BLaER1 (cell line): ENCODE results near the gene NDUFC2.

Source experiments
- H3K27ac ChIP-seq: shearing (Covaris generic); formaldehyde crosslinking; 2 replicates; pipeline ENCODE4 v1.8.1; 2022
- H3K27me3 ChIP-seq: shearing (Covaris generic); formaldehyde crosslinking; 2 replicates; pipeline ENCODE4 v1.8.1; 2022
- H3K36me3 ChIP-seq: shearing (Covaris generic); formaldehyde crosslinking; 2 replicates; pipeline ENCODE4 v1.8.1; 2022
- H3K4me1 ChIP-seq: shearing (Covaris generic); formaldehyde crosslinking; 2 replicates; pipeline ENCODE4 v1.8.1; 2022
- H3K4me2 ChIP-seq: shearing (Covaris generic); formaldehyde crosslinking; 2 replicates; pipeline ENCODE4 v1.8.1; 2022
- H3K4me3 ChIP-seq: shearing (Covaris generic); formaldehyde crosslinking; 2 replicates; pipeline ENCODE4 v1.8.1; 2022
- H3K9ac ChIP-seq: shearing (Covaris generic); formaldehyde crosslinking; 2 replicates; pipeline ENCODE4 v1.8.1; 2022
- H3K9me3 ChIP-seq: shearing (Covaris generic); formaldehyde crosslinking; 2 replicates; pipeline ENCODE4 v1.8.1; 2022
- H4K20me1 ChIP-seq: shearing (Covaris generic); formaldehyde crosslinking; 2 replicates; pipeline ENCODE4 v1.8.1; 2022
- Cebpa-rat ChIP-seq: shearing (Covaris generic); IDR thresholded peaks from 2 replicates; pipeline ENCODE4 v1.8.1; 2022

Gene NDUFC2

GRCh38 chr11:78079232-78080083 lies at the start of gene NDUFC2:
TSS of gene NDUFC2 (minus strand) at chr11:78079862. CDS start at chr11:78079744, 118 bp downstream.
- Histone ChIP-seq H4K20me1 (peaks cover 48% of the 10 kb centered on the region), H3K4me2 (peak within 1 kb of the TSS; percentile 95), H3K27ac (peak within 1 kb of the TSS; percentile 93), H3K9ac (peak within 1 kb of the TSS; percentile 95), H3K27me3 (no peaks in the 10 kb centered on the region), H3K36me3 (peaks cover 29% of the 10 kb centered on the region), H3K9me3 (no peaks in the 10 kb centered on the region), H3K4me3 (peak within 1 kb of the TSS; percentile 86), H3K4me1 (peaks cover 59% of the 10 kb centered on the region)
- no peak for TF ChIP-seq Cebpa-rat

- TF ChIP-seq Cebpa-rat, result no peak
- no peak overlapping the region for H3K4me2 ChIP-seq
- no peaks in the 10 kb centered on the region for H4K20me1 ChIP-seq
- no peak overlapping the region for H3K27ac ChIP-seq
- no peak overlapping the region for H3K4me3 ChIP-seq
- no peaks in the 10 kb centered on the region for H3K9me3 ChIP-seq
- no peak overlapping the region for H3K9ac ChIP-seq
- no peaks in the 10 kb centered on the region for H3K4me1 ChIP-seq
- H3K27me3 ChIP-seq, result no peaks in the 10 kb centered on the region
- H3K36me3 ChIP-seq, result peaks cover 22% of the 10 kb centered on the region
Measured at GRCh38 chr11:78127403-78127802, 47.7 kb upstream of the NDUFC2 start.

DNA sequence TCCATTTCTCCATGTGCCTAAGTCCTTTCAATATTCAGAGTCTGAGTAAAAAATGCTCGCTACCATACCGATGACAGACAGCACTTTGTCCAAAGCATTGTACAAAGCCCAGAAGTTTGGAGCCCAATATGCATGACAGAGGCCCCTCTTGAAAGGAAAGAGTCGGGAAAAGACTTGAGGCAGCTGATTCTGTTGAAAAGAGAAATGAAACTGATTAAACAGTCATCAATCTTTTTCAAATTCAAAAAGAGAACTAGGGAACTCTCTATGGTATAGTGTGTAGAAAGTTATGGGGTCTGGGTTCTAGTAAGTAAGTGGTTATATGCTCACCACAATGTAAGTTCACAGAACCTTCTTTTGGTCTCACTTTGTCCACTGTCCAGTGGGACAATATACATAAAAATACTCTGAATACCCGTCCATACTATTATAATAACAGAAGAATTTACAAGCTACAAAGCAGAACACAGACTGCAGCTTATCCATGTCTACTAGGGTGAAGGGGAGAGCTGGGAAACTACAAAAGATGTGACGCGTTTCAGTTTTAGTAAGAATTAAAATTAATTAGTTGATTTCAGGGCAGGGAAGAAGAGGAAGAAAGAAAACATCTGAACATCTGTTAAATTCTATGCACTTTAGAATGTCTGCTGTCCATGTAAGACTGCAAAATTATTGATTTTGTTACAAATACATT lies 33.1 kb upstream of the NDUFC2 start:
- no peak for TF ChIP-seq Cebpa-rat
- H3K4me2 ChIP-seq, result no peak overlapping the region

DNA sequence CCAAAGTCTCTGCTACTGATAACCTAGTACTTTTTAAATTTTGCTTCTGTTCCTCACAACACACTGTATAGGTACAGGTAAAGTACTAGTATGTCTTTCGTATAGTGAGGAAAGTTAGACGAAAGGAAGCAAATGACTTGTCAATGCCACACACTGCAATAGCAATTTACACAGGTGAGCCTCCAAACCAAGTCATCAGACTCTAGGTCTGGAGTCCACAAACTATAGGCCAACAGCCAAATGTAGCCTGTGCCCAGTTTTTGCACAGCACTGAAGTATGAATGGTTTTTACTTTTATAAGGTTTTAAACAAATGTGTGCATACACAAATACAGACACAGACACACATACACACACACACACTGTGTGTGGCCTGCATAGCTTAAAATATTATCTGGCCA lies 31.6 kb upstream of the NDUFC2 start:
- H3K4me3 ChIP-seq, result no peak overlapping the region
- no peaks in the 10 kb centered on the region for H3K27me3 ChIP-seq
- no peak for TF ChIP-seq Cebpa-rat
- H3K27ac ChIP-seq, result no peak overlapping the region
- no peaks in the 10 kb centered on the region for H4K20me1 ChIP-seq
- H3K36me3 ChIP-seq, result peaks cover 92% of the 10 kb centered on the region
- no peak overlapping the region for H3K4me2 ChIP-seq
- no peaks in the 10 kb centered on the region for H3K4me1 ChIP-seq
- no peaks in the 10 kb centered on the region for H3K9me3 ChIP-seq
- H3K9ac ChIP-seq, result no peak overlapping the region

More for the DNA sequence above, 33.1 kb upstream of the NDUFC2 start:
- Histone ChIP-seq H3K27me3 (no peaks in the 10 kb centered on the region), H3K27ac (no peak overlapping the region), H3K9ac (no peak overlapping the region), H3K36me3 (peaks cover 96% of the 10 kb centered on the region), H4K20me1 (no peaks in the 10 kb centered on the region), H3K9me3 (no peaks in the 10 kb centered on the region), H3K4me1 (no peaks in the 10 kb centered on the region), H3K4me3 (no peak overlapping the region)

- Histone ChIP-seq H3K4me1 (no peaks in the 10 kb centered on the region), H4K20me1 (no peaks in the 10 kb centered on the region), H3K4me2 (no peak overlapping the region), H3K36me3 (peaks cover 92% of the 10 kb centered on the region), H3K27ac (no peak overlapping the region), H3K9ac (no peak overlapping the region), H3K9me3 (no peaks in the 10 kb centered on the region), H3K4me3 (no peak overlapping the region), H3K27me3 (no peaks in the 10 kb centered on the region)
- no peak for TF ChIP-seq Cebpa-rat
Measured at GRCh38 chr11:78110830-78111229, 31.2 kb upstream of the NDUFC2 start.

- Histone ChIP-seq H3K36me3 (peaks cover 91% of the 10 kb centered on the region), H3K9ac (no peak overlapping the region), H3K27me3 (no peaks in the 10 kb centered on the region), H4K20me1 (no peaks in the 10 kb centered on the region), H3K27ac (no peak overlapping the region), H3K4me1 (no peaks in the 10 kb centered on the region), H3K4me2 (no peak overlapping the region), H3K4me3 (no peak overlapping the region), H3K9me3 (no peaks in the 10 kb centered on the region)
- no peak for TF ChIP-seq Cebpa-rat
Measured at GRCh38 chr11:78110351-78110750, 30.7 kb upstream of the NDUFC2 start.

GRCh38 chr11:78109081-78110015 lies 29.7 kb upstream of the NDUFC2 start:
- Histone ChIP-seq H3K36me3 (peaks cover 84% of the 10 kb centered on the region), H3K27me3 (no peaks in the 10 kb centered on the region), H4K20me1 (no peaks in the 10 kb centered on the region), H3K4me2 (no peak overlapping the region), H3K4me3 (no peak overlapping the region), H3K4me1 (no peaks in the 10 kb centered on the region), H3K9me3 (no peaks in the 10 kb centered on the region), H3K9ac (no peak overlapping the region), H3K27ac (no peak overlapping the region)
- TF ChIP-seq Cebpa-rat, result no peak

DNA sequence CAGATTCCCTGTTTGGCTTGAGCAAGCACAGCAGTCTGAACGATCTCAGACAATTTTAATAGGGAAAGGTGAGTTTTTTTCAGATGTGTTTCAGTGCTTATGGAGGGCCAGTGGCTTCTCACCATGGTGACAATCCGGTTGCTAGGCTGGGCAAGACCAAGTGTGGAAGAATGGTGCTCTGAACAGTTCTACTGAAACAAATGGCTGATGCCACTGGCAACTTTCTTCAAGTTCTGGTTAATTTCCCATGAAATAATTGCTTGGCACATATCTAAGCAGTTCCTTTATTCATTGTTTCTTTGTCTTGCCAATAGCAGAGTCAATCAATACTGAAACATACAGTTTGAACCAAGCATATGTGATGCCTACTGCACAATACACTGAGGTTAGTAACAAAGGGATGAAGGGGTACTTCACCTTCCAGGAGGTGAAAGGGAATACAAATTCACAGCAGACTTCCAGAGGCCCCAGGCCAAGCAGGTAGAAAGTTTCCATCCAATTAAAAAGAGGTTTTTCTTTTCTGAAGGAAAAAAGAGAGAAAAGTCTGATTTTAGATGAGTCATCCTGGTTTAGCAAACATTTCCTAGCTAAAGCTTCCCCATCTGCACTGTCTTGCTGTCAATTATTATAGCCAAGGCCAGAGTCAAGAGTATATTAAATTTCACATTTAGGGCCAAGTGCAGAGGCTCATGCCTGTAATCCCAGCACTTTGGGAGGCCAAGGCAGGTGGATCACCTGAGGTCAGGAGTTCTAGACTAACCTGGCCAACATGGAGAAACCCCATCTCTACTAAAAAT lies 21.2 kb upstream of the NDUFC2 start:
- H3K36me3 ChIP-seq, result peaks cover 72% of the 10 kb centered on the region
- no peak overlapping the region for H3K4me3 ChIP-seq
- H4K20me1 ChIP-seq, result no peaks in the 10 kb centered on the region

DNA sequence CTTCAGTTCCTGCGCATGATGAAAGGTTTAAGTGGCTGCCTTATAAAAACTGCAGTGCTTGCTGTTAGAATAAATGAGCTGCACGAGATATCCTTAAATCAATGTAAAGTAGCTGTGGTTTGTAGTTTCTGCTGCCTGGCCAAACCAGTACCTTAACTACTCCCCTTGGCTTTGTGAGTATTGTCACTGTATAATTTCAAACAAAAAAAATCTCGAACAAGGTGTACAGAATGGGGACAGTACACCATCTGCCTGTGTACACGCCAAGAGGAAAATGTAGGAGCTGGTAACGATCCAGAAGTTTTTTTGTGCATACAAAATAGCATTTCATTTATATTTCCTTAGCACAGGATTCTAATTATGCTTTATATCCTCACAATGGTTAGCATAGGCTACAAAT lies 20.6 kb upstream of the NDUFC2 start:
- Histone ChIP-seq H3K4me2 (no peak overlapping the region), H3K4me1 (no peaks in the 10 kb centered on the region), H3K4me3 (no peak overlapping the region), H3K27ac (no peak overlapping the region), H3K27me3 (no peaks in the 10 kb centered on the region), H3K36me3 (peaks cover 75% of the 10 kb centered on the region), H3K9ac (no peak overlapping the region), H3K9me3 (no peaks in the 10 kb centered on the region), H4K20me1 (no peaks in the 10 kb centered on the region)
- no peak for TF ChIP-seq Cebpa-rat

More for the DNA sequence above, 21.2 kb upstream of the NDUFC2 start:
- Histone ChIP-seq H3K9me3 (no peaks in the 10 kb centered on the region), H3K9ac (no peak overlapping the region), H3K4me2 (no peak overlapping the region), H3K27ac (no peak overlapping the region), H3K4me1 (no peaks in the 10 kb centered on the region), H3K27me3 (no peaks in the 10 kb centered on the region)
- TF ChIP-seq Cebpa-rat, result no peak
